ENCODE data around the gene ROMO1. TPM values are rescaled to one million over a fixed set of nuclear protein-coding genes. Genes with fewer than 3 reads are reported as not detected.

ROMO1 gene
- total and polyA plus RNA-seq, 5 donors from 2014 or later, result 48.8 to 378 (median 351) TPM

- Histone ChIP-seq H3K27ac (ENCODE audit: insufficient read depth, low read length, poor library complexity, severe bottlenecking) (peak overlapping the region; percentile 65), H3K9me3 (ENCODE audit: control insufficient read depth in 2 of 2, low read length in 2 of 2) (no peaks in the 10 kb centered on the region), H3K36me3 (ENCODE audit: control insufficient read depth, insufficient read depth, low read length) (peaks cover 94% of the 10 kb centered on the region), H3K4me3 (ENCODE audit: low read depth, low read length) (peak overlapping the region; percentile 61), H3K4me1 (ENCODE audit: control insufficient read depth, insufficient read depth, low read length, poor library complexity, severe bottlenecking) (peaks cover 82% of the 10 kb centered on the region), H3K27me3 (ENCODE audit: control insufficient read depth, insufficient read depth, low read length) (no peaks in the 10 kb centered on the region)
- ATAC-seq (ENCODE audit: low read depth in 2 of 2) (no peak), DNase-seq (no peak)
- H3K9me3 Mint-ChIP-seq, result no peaks in the 10 kb centered on the region
- peak overlapping the region in 2 of 3 donors; percentile 44 to 76 for H3K27ac Mint-ChIP-seq
- peak overlapping the region; percentile 59 to 90 (median 76) for H3K4me3 Mint-ChIP-seq
- no peaks in the 10 kb centered on the region for H3K27me3 Mint-ChIP-seq
- peaks cover 56% of the 10 kb centered on the region for H3K36me3 Mint-ChIP-seq
- H3K4me1 Mint-ChIP-seq, result peaks cover 54 to 88% (median 71%) of the 10 kb centered on the region in 4 donors
These were observed 35.8 kb downstream of the ROMO1 start for GRCh38 chr20:35734777-35735649.

GRCh38 chr20:35735826-35736470 lies 36.7 kb downstream of the ROMO1 start:
- ATAC-seq (ENCODE audit: low read depth in 2 of 2) (no peak), DNase-seq (no peak)
- Histone ChIP-seq H3K9me3 (ENCODE audit: control insufficient read depth in 2 of 2, low read length in 2 of 2) (no peaks in the 10 kb centered on the region), H3K4me1 (ENCODE audit: control insufficient read depth, insufficient read depth, low read length, poor library complexity, severe bottlenecking) (peaks cover 79% of the 10 kb centered on the region), H3K4me3 (ENCODE audit: low read depth, low read length) (peak overlapping the region; percentile 61), H3K27ac (ENCODE audit: insufficient read depth, low read length, poor library complexity, severe bottlenecking) (peak overlapping the region; percentile 44), H3K36me3 (ENCODE audit: control insufficient read depth, insufficient read depth, low read length) (peaks cover 93% of the 10 kb centered on the region), H3K27me3 (ENCODE audit: control insufficient read depth, insufficient read depth, low read length) (no peaks in the 10 kb centered on the region)
- Mint-ChIP-seq H3K27me3 (no peaks in the 10 kb centered on the region), H3K4me3 (peak overlapping the region; percentile 67 to 90 (median 76)), H3K9me3 (no peaks in the 10 kb centered on the region), H3K27ac (peak overlapping the region in 2 of 3 donors; percentile 5 to 75), H3K4me1 (peaks cover 51 to 84% (median 68%) of the 10 kb centered on the region in 4 donors), H3K36me3 (peaks cover 60% of the 10 kb centered on the region)

- H3K27ac ChIP-seq (ENCODE audit: insufficient read depth, low read length, poor library complexity, severe bottlenecking), result peak overlapping the region; percentile 100
- H3K4me1 ChIP-seq (ENCODE audit: control insufficient read depth, insufficient read depth, low read length, poor library complexity, severe bottlenecking), result peaks cover 67% of the 10 kb centered on the region
- no peaks in the 10 kb centered on the region for H3K9me3 Mint-ChIP-seq
- H3K27ac Mint-ChIP-seq, result peak overlapping the region in 2 of 3 donors; percentile 24 to 80
- no peaks in the 10 kb centered on the region for H3K9me3 ChIP-seq (ENCODE audit: control insufficient read depth in 2 of 2, low read length in 2 of 2)
- H3K27me3 Mint-ChIP-seq, result peaks cover 6% of the 10 kb centered on the region
- H3K4me3 ChIP-seq (ENCODE audit: low read depth, low read length), result peak overlapping the region; percentile 100
- no peak for DNase-seq
- peaks cover 38 to 70% (median 56%) of the 10 kb centered on the region in 4 donors for H3K4me1 Mint-ChIP-seq
- peak overlapping the region; percentile 72 to 81 (median 78) for H3K4me3 Mint-ChIP-seq
- ATAC-seq (ENCODE audit: low read depth in 2 of 2), result no peak
- H3K36me3 Mint-ChIP-seq, result peaks cover 52% of the 10 kb centered on the region
- H3K27me3 ChIP-seq (ENCODE audit: control insufficient read depth, insufficient read depth, low read length), result no peaks in the 10 kb centered on the region
- peaks cover 73% of the 10 kb centered on the region for H3K36me3 ChIP-seq (ENCODE audit: control insufficient read depth, insufficient read depth, low read length)
These were observed 38.7 kb downstream of the ROMO1 start for GRCh38 chr20:35737865-35738333.

- no peaks in the 10 kb centered on the region for H3K9me3 Mint-ChIP-seq
- H3K4me3 Mint-ChIP-seq, result peak overlapping the region; percentile 72 to 81 (median 78)
- Histone ChIP-seq H3K27ac (ENCODE audit: insufficient read depth, low read length, poor library complexity, severe bottlenecking) (peak overlapping the region; percentile 100), H3K4me1 (ENCODE audit: control insufficient read depth, insufficient read depth, low read length, poor library complexity, severe bottlenecking) (peaks cover 70% of the 10 kb centered on the region), H3K9me3 (ENCODE audit: control insufficient read depth in 2 of 2, low read length in 2 of 2) (no peaks in the 10 kb centered on the region), H3K27me3 (ENCODE audit: control insufficient read depth, insufficient read depth, low read length) (no peaks in the 10 kb centered on the region), H3K4me3 (ENCODE audit: low read depth, low read length) (peak overlapping the region; percentile 100), H3K36me3 (ENCODE audit: control insufficient read depth, insufficient read depth, low read length) (peaks cover 66% of the 10 kb centered on the region)
- H3K27ac Mint-ChIP-seq, result peak overlapping the region in 2 of 3 donors; percentile 24 to 80
- peaks cover 50% of the 10 kb centered on the region for H3K36me3 Mint-ChIP-seq
- H3K27me3 Mint-ChIP-seq, result peaks cover 6% of the 10 kb centered on the region
- peaks cover 36 to 70% (median 56%) of the 10 kb centered on the region in 4 donors for H3K4me1 Mint-ChIP-seq
- ATAC-seq (ENCODE audit: low read depth in 2 of 2), result no peak
- no peak for DNase-seq
These were observed 39.4 kb downstream of the ROMO1 start for GRCh38 chr20:35738410-35739179.

GRCh38 chr20:35739294-35740163 lies 40.3 kb downstream of the ROMO1 start:
- Mint-ChIP-seq H3K4me1 (peaks cover 28 to 70% (median 50%) of the 10 kb centered on the region in 4 donors), H3K4me3 (peak overlapping the region; percentile 95 to 100 (median 100)), H3K36me3 (peaks cover 40% of the 10 kb centered on the region), H3K27ac (peak overlapping the region in 2 of 3 donors; percentile 83 to 98), H3K27me3 (peaks cover 6% of the 10 kb centered on the region), H3K9me3 (no peaks in the 10 kb centered on the region)
- ATAC-seq (ENCODE audit: low read depth in 2 of 2) (no peak), DNase-seq (peak in 2 of 3 donors; percentile 53 to 66)
- peaks cover 70% of the 10 kb centered on the region for H3K4me1 ChIP-seq (ENCODE audit: control insufficient read depth, insufficient read depth, low read length, poor library complexity, severe bottlenecking)
- H3K36me3 ChIP-seq (ENCODE audit: control insufficient read depth, insufficient read depth, low read length), result peaks cover 57% of the 10 kb centered on the region
- H3K27ac ChIP-seq (ENCODE audit: insufficient read depth, low read length, poor library complexity, severe bottlenecking), result peak overlapping the region; percentile 100
- no peaks in the 10 kb centered on the region for H3K27me3 ChIP-seq (ENCODE audit: control insufficient read depth, insufficient read depth, low read length)
- no peaks in the 10 kb centered on the region for H3K9me3 ChIP-seq (ENCODE audit: control insufficient read depth in 2 of 2, low read length in 2 of 2)
- peak overlapping the region; percentile 100 for H3K4me3 ChIP-seq (ENCODE audit: low read depth, low read length)

- DNase-seq (peak; percentile 100), ATAC-seq (ENCODE audit: low read depth in 2 of 2) (peak; percentile 88 to 91)
- Mint-ChIP-seq H3K27me3 (peaks cover 6% of the 10 kb centered on the region), H3K27ac (peak within 1 kb of the TSS; percentile 98 to 100 (median 99)), H3K9me3 (no peaks in the 10 kb centered on the region), H3K4me1 (peaks cover 16 to 52% (median 32%) of the 10 kb centered on the region in 4 donors), H3K36me3 (peaks cover 29% of the 10 kb centered on the region), H3K4me3 (peak within 1 kb of the TSS; percentile 95 to 100 (median 100))
- Histone ChIP-seq H3K36me3 (ENCODE audit: control insufficient read depth, insufficient read depth, low read length) (peaks cover 34% of the 10 kb centered on the region), H3K27me3 (ENCODE audit: control insufficient read depth, insufficient read depth, low read length) (no peaks in the 10 kb centered on the region), H3K9me3 (ENCODE audit: control insufficient read depth in 2 of 2, low read length in 2 of 2) (no peaks in the 10 kb centered on the region), H3K4me3 (ENCODE audit: low read depth, low read length) (peak within 1 kb of the TSS; percentile 100), H3K4me1 (ENCODE audit: control insufficient read depth, insufficient read depth, low read length, poor library complexity, severe bottlenecking) (peaks cover 51% of the 10 kb centered on the region), H3K27ac (ENCODE audit: insufficient read depth, low read length, poor library complexity, severe bottlenecking) (peak within 1 kb of the TSS; percentile 100)
These were observed 42.9 kb downstream of the ROMO1 start, which contains the start of gene RBM39 for GRCh38 chr20:35741892-35742740. Gene RBM39 (minus strand): TSS chr20:35742260. CDS start chr20:35740874, 1,386 bp downstream.
